Measurements from ENCODE around the gene MYBPC1. TPM values are rescaled to one million over a fixed set of nuclear protein-coding genes. Genes with fewer than 3 reads are reported as not detected.

Gene MYBPC1
- total and polyA plus RNA-seq, 2 of the 4 experiments (the other 2 are of a cell fraction), result not detected

GRCh38 chr12:101653503-101653902 lies 58.7 kb downstream of the MYBPC1 start:
- no peak overlapping the region for H2BK20ac ChIP-seq (ENCODE audit: low read depth, low read length)
- ChIA-PET POLR2A (ENCODE audit: unreplicated experiment) (no interaction called here), CTCF (interaction anchor here (0.7 kb wide), 1 partner anchor 65 kb away, joined by 3 read pairs; no protein-coding TSS in a partner anchor)
- no peak overlapping the region for H4K8ac ChIP-seq (ENCODE audit: low read depth in 2 of 2, low read length in 2 of 2)
- no peak overlapping the region for H3K23ac ChIP-seq (ENCODE audit: low read depth, low read length)
- no peak for ATAC-seq (ENCODE audit: low read depth)
- TF ChIP-seq CHD1 (IDR thresholded peaks at IDR 0.05; ENCODE audit: low read depth, low read length), result no peak
- no peak for TF ChIP-seq BHLHE40 (IDR thresholded peaks at IDR 0.05; ENCODE audit: low read depth, low read length)
- no peak for TF ChIP-seq MXI1 (IDR thresholded peaks at IDR 0.05; ENCODE audit: borderline replicate concordance, low read depth, low read length)
- TF ChIP-seq NFE2L2 (IDR thresholded peaks at IDR 0.05; ENCODE audit: low read depth, low read length), result no peak
- TF ChIP-seq SMC3 (IDR thresholded peaks at IDR 0.05; ENCODE audit: low read depth, low read length), result no peak
- no peak for TF ChIP-seq RFX5 (IDR thresholded peaks at IDR 0.05; ENCODE audit: low read depth, low read length)
- TF ChIP-seq POLR2A (IDR thresholded peaks at IDR 0.05; ENCODE audit: low read depth, low read length), result no peak
- no peak for TF ChIP-seq MAZ (IDR thresholded peaks at IDR 0.05; ENCODE audit: borderline replicate concordance, low read depth, low read length)
- no peaks in the 10 kb centered on the region for H3K4me1 ChIP-seq (ENCODE audit: control insufficient read depth, insufficient read depth, low read length)
- no peaks in the 10 kb centered on the region for H3K9me1 ChIP-seq (ENCODE audit: insufficient read depth, low read length)
- H2BK5ac ChIP-seq (ENCODE audit: low read depth, low read length, poor library complexity, severe bottlenecking), result no peak overlapping the region
- intact Hi-C loops (cut with micrococcal nuclease), result loop anchor here (1.0 kb wide), 1 partner anchor 46 kb away; no protein-coding TSS in a partner anchor
- H3K56ac ChIP-seq (ENCODE audit: extremely low read depth, insufficient read depth, low read length), result no peak overlapping the region
- H3K4me2 ChIP-seq (ENCODE audit: low read depth, low read length), result no peak overlapping the region
- dilution Hi-C loops (cut with HindIII; ENCODE audit: low sequenced_read_pairs, unreplicated experiment), result no loop called here
- no peak overlapping the region for H2BK15ac ChIP-seq (ENCODE audit: low read depth, low read length)
- H3K9ac ChIP-seq (ENCODE audit: low read depth, low read length), result no peak overlapping the region
- DNase-seq, result no peak
- 18% methylated on average over 2 of the region's 3 CpGs; no CpG with 5 or more reads in 1 of the 2 experiments for WGBS, 2 experiments (ENCODE audit: extremely low coverage in 2 of 2, insufficient read length in 1 of 2)
- no peaks in the 10 kb centered on the region for H3K36me3 ChIP-seq (ENCODE audit: control insufficient read depth, insufficient read depth, low read length)
- H3K14ac ChIP-seq (replicated peaks; ENCODE audit: low read depth, low read length), result no peak overlapping the region
- no peaks in the 10 kb centered on the region for H4K20me1 ChIP-seq (ENCODE audit: insufficient read depth, low read length)
- no peak overlapping the region for H4K5ac ChIP-seq (ENCODE audit: low read depth, low read length)
- no peak overlapping the region for H2AK9ac ChIP-seq (replicated peaks; ENCODE audit: low read depth, low read length, poor library complexity)
- no peak overlapping the region for H3K18ac ChIP-seq (ENCODE audit: low read depth, low read length)
- no peaks in the 10 kb centered on the region for H3K9me3 ChIP-seq (ENCODE audit: control insufficient read depth, insufficient read depth, low read length)
- H3K27ac ChIP-seq (ENCODE audit: insufficient read depth, low read length), result no peak overlapping the region
- no peaks in the 10 kb centered on the region for H3K27me3 ChIP-seq (ENCODE audit: control insufficient read depth, insufficient read depth, low read length)
- in situ Hi-C loops (cut with MboI; ENCODE audit: low sequenced_read_pairs), result no loop called here
- H4K91ac ChIP-seq (ENCODE audit: insufficient read depth, low read depth, low read length), result no peak overlapping the region
- no peak overlapping the region for H3K4ac ChIP-seq (ENCODE audit: low read depth, low read length)
- no peaks in the 10 kb centered on the region for H3K79me1 ChIP-seq (ENCODE audit: low read depth in 1 of 2, low read length in 2 of 2)
- no peak overlapping the region for H2AK5ac ChIP-seq (ENCODE audit: low read depth, low read length)
- no peak overlapping the region for H2BK120ac ChIP-seq (ENCODE audit: low read depth, low read length)
- H3K4me3 ChIP-seq (ENCODE audit: insufficient read depth, low read depth, low read length), result no peak overlapping the region
- BruUV-seq (replicated peaks), result no TSS peak
- no peak overlapping the region for H2AFZ ChIP-seq (replicated peaks; ENCODE audit: low read length, poor library complexity)

Measured in IMR-90 (cell line).